GM12878 (cell line): Measurements from ENCODE around the gene GPRASP3. TPM values are rescaled to one million over a fixed set of nuclear protein-coding genes. Genes with fewer than 3 reads are reported as not detected.

Experiments
- ATAC-seq: fragments of 200-7000 bp; cut with Tn5 transposase; 3 replicates; pipeline ENCODE4 v1.9.1; 2020; ENCODE audit warnings: mild to moderate bottlenecking, moderate library complexity
- BruUV-seq: library from RNA; stranded (reverse); fragments of 400-500 nt; replicated peaks from 2 replicates; lab custom pipeline; 2021; lab: Mats Ljungman, UMichigan
- CTCF ChIA-PET: fragments of 300-600 bp; sonication (Branson Sonifier 250); formaldehyde crosslinking; extraction: SDS; loops from one replicate; lab custom pipeline; 2021; ENCODE audit warnings: inconsistent platforms; lab: Yijun Ruan, JAX
- POLR2A ChIA-PET: fragments of 350-600 bp; formaldehyde crosslinking; extraction: SDS; loops from one replicate; lab custom pipeline; 2021; ENCODE audit warnings: inconsistent platforms; lab: Charles Lee
- RAD21 ChIA-PET: fragments of 300-600 bp; sonication (Branson Sonifier 250); formaldehyde crosslinking; loops from one replicate; lab custom pipeline; 2023; ENCODE audit warnings: antibody characterized with exemption; ENCODE audit not compliant: unreplicated experiment; lab: Charles Lee
- SMC1A ChIA-PET: fragments of 300-600 bp; sonication (Branson Sonifier 250); formaldehyde crosslinking; loops from one replicate; lab custom pipeline; 2023; ENCODE audit not compliant: unreplicated experiment, uncharacterized antibody; lab: Charles Lee
- DNase-seq: peaks from one replicate; pipeline ENCODE4 v3.0.0-alpha.2; 2011; ENCODE audit warnings: low read depth, low spot score
- FAIRE-seq: peaks from 3 replicates; lab custom pipeline; 2011; peaks lifted over from hg19 to GRCh38; lab: Jason Lieb, UNC
- H2AFZ ChIP-seq: 2 replicates; pipeline ENCODE4 v1.6.0; 2011; ENCODE audit warnings: low read depth, low read length, control low read depth; ENCODE audit not compliant: control insufficient read depth
- H3K27ac ChIP-seq: 2 replicates; pipeline ENCODE4 v1.5.1; 2011; ENCODE audit warnings: control low read depth; ENCODE audit not compliant: control insufficient read depth, insufficient read depth
- H3K27me3 ChIP-seq, 2 experiments: replicated peaks in 1 of 2; 2 replicates each; pipeline versions ENCODE4 v1.6.0 to v1.6.1; 2011; ENCODE audit warnings: low read length in 1 of 2; ENCODE audit not compliant: control insufficient read depth in 2 of 2, insufficient read depth in 2 of 2
- H3K36me3 ChIP-seq, 2 experiments: 2 replicates each; pipeline ENCODE4 v1.5.1; 2011; ENCODE audit warnings: low read length in 1 of 2; ENCODE audit not compliant: control insufficient read depth in 2 of 2, insufficient read depth in 2 of 2
- H3K4me1 ChIP-seq: 2 replicates; pipeline ENCODE4 v1.6.1; 2011; ENCODE audit warnings: mild to moderate bottlenecking, low read length, moderate library complexity, mixed read lengths; ENCODE audit not compliant: control insufficient read depth, insufficient read depth
- H3K4me2 ChIP-seq: 2 replicates; pipeline ENCODE4 v1.6.0; 2011; ENCODE audit warnings: control low read depth; ENCODE audit not compliant: control insufficient read depth, insufficient read depth
- H3K4me3 ChIP-seq: fragments of 200-600 bp; sonication (generic); 2 replicates; pipeline ENCODE4 v1.5.1; 2016
- H3K79me2 ChIP-seq: 2 replicates; pipeline ENCODE4 v1.6.0; 2011; ENCODE audit warnings: low read length; ENCODE audit not compliant: control insufficient read depth, insufficient read depth
- H3K9ac ChIP-seq: 2 replicates; pipeline ENCODE4 v1.8.0; 2011; ENCODE audit warnings: low read length, control low read depth, mixed read lengths; ENCODE audit not compliant: control insufficient read depth, insufficient read depth
- H3K9me3 ChIP-seq: replicated peaks from 3 replicates; pipeline ENCODE4 v1.5.1; 2011; ENCODE audit warnings: mild to moderate bottlenecking, low read length; ENCODE audit not compliant: control insufficient read depth, insufficient read depth
- H4K20me1 ChIP-seq: 2 replicates; pipeline ENCODE4 v1.6.0; 2011; ENCODE audit not compliant: control insufficient read depth, insufficient read depth
- NBN ChIP-seq: fragments of 450-650 bp; IDR thresholded peaks from 2 replicates; pipeline ENCODE4 v1.6.1; 2016
- PAX5 ChIP-seq: IDR thresholded peaks from 2 replicates; pipeline ENCODE4 v1.6.1; 2011; ENCODE audit warnings: low read depth, low read length, borderline replicate concordance
- RAD51 ChIP-seq: fragments of 450-650 bp; IDR thresholded peaks from 2 replicates; pipeline ENCODE4 v1.6.1; 2016; ENCODE audit warnings: moderate library complexity, mild to moderate bottlenecking, inconsistent platforms
- RCOR1 ChIP-seq: conservative IDR thresholded peaks from 2 replicates; pipeline ENCODE4 v1.6.1; 2012; ENCODE audit warnings: low read depth, low read length, improper control_type of control experiment
- YY1 ChIP-seq: IDR thresholded peaks from 2 replicates; pipeline ENCODE4 v1.6.1; 2011; ENCODE audit warnings: low read depth, mild to moderate bottlenecking, low read length
- ZNF384 ChIP-seq: IDR thresholded peaks from 2 replicates; pipeline ENCODE4 v1.6.1; 2012; ENCODE audit warnings: low read depth, mild to moderate bottlenecking, low read length, improper control_type of control experiment, borderline replicate concordance
- WGBS: methylation state at CpG from one replicate; pipeline ENCODE4 v1.1.6; 2016; ENCODE audit warnings: low lambda C conversion rate; ENCODE audit not compliant: insufficient replicate concordance, insufficient coverage; ENCODE audit errors: missing lambda C conversion rate; 5-methylcytosine and 5-hydroxymethylcytosine counted together
- in situ Hi-C: fragments of 300-500 bp; cut with MboI; formaldehyde crosslinking; loops from 9 replicates; pipeline ENCODE4 v1.14.3; 2018; ENCODE audit warnings: mixed read lengths
- intact Hi-C: fragments of 100-400 bp; cut with micrococcal nuclease; formaldehyde crosslinking; loops from one replicate; pipeline ENCODE4 v1.14.2; 2022; ENCODE audit not compliant: unreplicated experiment
- polyA plus RNA-seq, 11 experiments: library from polyadenylated mRNA; depleted of rRNA in 4 of 11; unstranded in 6 of 11; stranded (reverse) in 5 of 11; fragments of >200 nt; fragmentation: Nextera tagmentation in 4 of 11; fragmentation: Illumina TruSeq in 1 of 11; extraction: Ambion mirVana in 4 of 11; extraction: Trizol in 1 of 11; gene quantifications; 1 replicate in 1 of 11; 2 replicates in 10 of 11; pipeline versions ENCODE4 v1.2.1 to v1.2.3, GENCODE V29; 2011 to 2016; ENCODE audit warnings: inconsistent platforms in 2 of 11, missing spikeins in 2 of 11, low read depth in 1 of 11
- total RNA-seq, 4 experiments: library from RNA; depleted of rRNA in 3 of 4; stranded (reverse); fragments of >200 nt in 3 of 4; fragmentation: Illumina TruSeq in 1 of 4; extraction: Trizol in 1 of 4; gene quantifications; 2 replicates each; pipeline versions ENCODE4 v1.2.1 to v1.2.3, GENCODE V29; 2013 to 2021
- TF ChIP-seq, protein P1 (sequence below): IDR thresholded peaks from 2 replicates; pipeline ENCODE4 v1.6.1; 2011; ENCODE audit warnings: low read depth, mild to moderate bottlenecking, low read length, moderate library complexity, borderline replicate concordance; ENCODE audit errors: extremely low read depth
- TF ChIP-seq, protein P2 (sequence below): IDR thresholded peaks from 2 replicates; pipeline ENCODE4 v1.6.1; 2012; ENCODE audit warnings: low read length, inconsistent platforms
- TF ChIP-seq, protein P3 (sequence below): fragments of 450-650 bp; IDR thresholded peaks from 2 replicates; pipeline ENCODE4 v1.6.1; 2017; ENCODE audit warnings: mild to moderate bottlenecking, low read depth, inconsistent platforms; ENCODE audit not compliant: poor library complexity, severe bottlenecking

The GPRASP3 gene
- total and polyA plus RNA-seq, 10 of the 15 experiments (the other 5 are each of a cell fraction or from before 2014, with no cell fraction given): 0.09 to 0.30 (median 0.14) TPM

DNA sequence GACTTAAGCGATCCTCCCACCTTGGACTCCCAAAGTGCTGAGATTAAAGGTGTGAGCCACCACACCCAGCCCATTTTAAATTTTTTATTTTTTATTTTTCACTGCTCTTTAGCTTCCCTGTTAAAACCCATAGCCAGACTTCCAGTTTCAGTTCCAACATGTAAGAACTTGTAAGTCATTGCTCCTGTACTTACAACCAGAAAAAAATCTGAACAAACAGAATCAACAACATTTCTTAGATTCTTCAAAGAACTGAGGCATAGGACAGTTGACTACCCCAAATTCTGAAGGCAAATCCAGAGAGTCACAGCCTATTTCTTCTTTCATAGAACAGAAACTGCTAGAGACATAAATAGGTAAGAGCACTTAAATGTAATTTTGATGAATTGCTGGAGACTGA, 8.1 kb downstream of the GPRASP3 start:
- Histone ChIP-seq H4K20me1 (no peaks in the 10 kb centered on the region), H3K79me2 (no peaks in the 10 kb centered on the region), H3K9me3 (no peaks in the 10 kb centered on the region), H3K4me3 (no peak overlapping the region), H3K27me3 (no peaks in the 10 kb centered on the region; a peak in 1 of 4 replicates), H2AFZ (no peak overlapping the region), H3K27ac (no peak overlapping the region), H3K36me3 (no peaks in the 10 kb centered on the region), H3K4me2 (no peak overlapping the region), H3K9ac (no peak overlapping the region), H3K4me1 (no peaks in the 10 kb centered on the region)
- RAD21 ChIA-PET: no interaction called here
- SMC1A ChIA-PET: no interaction called here
- ATAC-seq (no peak), DNase-seq (no peak), FAIRE-seq (no peak)
- POLR2A ChIA-PET: no interaction called here
- BruUV-seq: no TSS peak
- WGBS: 57% methylated on average over 1 of the region's 1 CpG
- CTCF ChIA-PET: no interaction called here
- TF ChIP-seq, protein P1, sequence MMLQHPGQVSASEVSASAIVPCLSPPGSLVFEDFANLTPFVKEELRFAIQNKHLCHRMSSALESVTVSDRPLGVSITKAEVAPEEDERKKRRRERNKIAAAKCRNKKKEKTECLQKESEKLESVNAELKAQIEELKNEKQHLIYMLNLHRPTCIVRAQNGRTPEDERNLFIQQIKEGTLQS: no peak
- no peak for TF ChIP-seq YY1
- TF ChIP-seq, protein P2, sequence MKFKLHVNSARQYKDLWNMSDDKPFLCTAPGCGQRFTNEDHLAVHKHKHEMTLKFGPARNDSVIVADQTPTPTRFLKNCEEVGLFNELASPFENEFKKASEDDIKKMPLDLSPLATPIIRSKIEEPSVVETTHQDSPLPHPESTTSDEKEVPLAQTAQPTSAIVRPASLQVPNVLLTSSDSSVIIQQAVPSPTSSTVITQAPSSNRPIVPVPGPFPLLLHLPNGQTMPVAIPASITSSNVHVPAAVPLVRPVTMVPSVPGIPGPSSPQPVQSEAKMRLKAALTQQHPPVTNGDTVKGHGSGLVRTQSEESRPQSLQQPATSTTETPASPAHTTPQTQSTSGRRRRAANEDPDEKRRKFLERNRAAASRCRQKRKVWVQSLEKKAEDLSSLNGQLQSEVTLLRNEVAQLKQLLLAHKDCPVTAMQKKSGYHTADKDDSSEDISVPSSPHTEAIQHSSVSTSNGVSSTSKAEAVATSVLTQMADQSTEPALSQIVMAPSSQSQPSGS: no peak
- no peak for TF ChIP-seq PAX5
- no peak for TF ChIP-seq RCOR1
- TF ChIP-seq NBN: no peak
- TF ChIP-seq, protein P3, sequence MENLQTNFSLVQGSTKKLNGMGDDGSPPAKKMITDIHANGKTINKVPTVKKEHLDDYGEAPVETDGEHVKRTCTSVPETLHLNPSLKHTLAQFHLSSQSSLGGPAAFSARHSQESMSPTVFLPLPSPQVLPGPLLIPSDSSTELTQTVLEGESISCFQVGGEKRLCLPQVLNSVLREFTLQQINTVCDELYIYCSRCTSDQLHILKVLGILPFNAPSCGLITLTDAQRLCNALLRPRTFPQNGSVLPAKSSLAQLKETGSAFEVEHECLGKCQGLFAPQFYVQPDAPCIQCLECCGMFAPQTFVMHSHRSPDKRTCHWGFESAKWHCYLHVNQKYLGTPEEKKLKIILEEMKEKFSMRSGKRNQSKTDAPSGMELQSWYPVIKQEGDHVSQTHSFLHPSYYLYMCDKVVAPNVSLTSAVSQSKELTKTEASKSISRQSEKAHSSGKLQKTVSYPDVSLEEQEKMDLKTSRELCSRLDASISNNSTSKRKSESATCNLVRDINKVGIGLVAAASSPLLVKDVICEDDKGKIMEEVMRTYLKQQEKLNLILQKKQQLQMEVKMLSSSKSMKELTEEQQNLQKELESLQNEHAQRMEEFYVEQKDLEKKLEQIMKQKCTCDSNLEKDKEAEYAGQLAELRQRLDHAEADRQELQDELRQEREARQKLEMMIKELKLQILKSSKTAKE: no peak
- no peak for TF ChIP-seq RAD51
- TF ChIP-seq ZNF384: no peak
- intact Hi-C loops: no loop called here
- in situ Hi-C loops: no loop called here
